Tibial artery (tissue), 4 donors: ENCODE measurements around the gene LIMA1.
A peak's percentile ranks its signal among the peaks of the same experiment; 100 is the strongest.

Source experiments
- DNase-seq, 2 donors: peaks; one replicate each; pipeline ENCODE4 v3.0.0-alpha.2; 2019
- H3K27ac ChIP-seq, 2 donors: fragments of 200-600 bp; sonication (generic) in 1 of 2; 1 replicate in 1 of 2; 2 replicates in 1 of 2; pipeline ENCODE4 v1.5.1; 2018 to 2019; ENCODE audit warnings: mild to moderate bottlenecking in 1 of 2
- H3K27me3 ChIP-seq, 2 donors: fragments of 200-600 bp; sonication (generic) in 1 of 2; one replicate each; pipeline versions ENCODE4 v1.5.1 to v1.6.0; 2016 to 2019
- H3K36me3 ChIP-seq, 3 donors: fragments of 200-600 bp; sonication (generic) in 2 of 3; one replicate each; pipeline ENCODE4 v1.5.1; 2016 to 2019; ENCODE audit warnings: mild to moderate bottlenecking in 2 of 3
- H3K4me1 ChIP-seq, 4 donors: fragments of 200-600 bp; sonication (generic) in 2 of 4; 1 replicate in 3 of 4; 2 replicates in 1 of 4; pipeline ENCODE4 v1.5.1; 2016 to 2019
- H3K4me3 ChIP-seq, 2 donors: fragments of 200-600 bp; sonication (generic) in 1 of 2; 1 replicate in 1 of 2; 2 replicates in 1 of 2; pipeline ENCODE4 v1.5.1; 2018 to 2019; ENCODE audit warnings: mild to moderate bottlenecking in 2 of 2
- H3K9me3 ChIP-seq, 3 donors: fragments of 200-600 bp; sonication (generic) in 1 of 3; one replicate each; pipeline ENCODE4 v1.5.1; 2016 to 2019
- CTCF ChIP-seq, 2 experiments: fragments of 200-600 bp in 1 of 2; fragments of 450-650 bp in 1 of 2; IDR thresholded peaks; one replicate each; pipeline ENCODE4 v1.5.1; 2017 to 2019; ENCODE audit warnings: antibody characterized with exemption in 2 of 2, mild to moderate bottlenecking in 1 of 2, moderate library complexity in 1 of 2
- intact Hi-C: fragments of 100-400 bp; cut with DNase I; formaldehyde crosslinking; loops from one replicate; pipeline ENCODE4 v1.15.0; 2023; ENCODE audit warnings: low total_unique reads

The LIMA1 gene

GRCh38 chr12:50190859-50191258 is 92.5 kb downstream of the LIMA1 start:
- peaks cover 0 to 42% (median 27%) of the 10 kb centered on the region in 4 donors for H3K4me1 ChIP-seq
- intact Hi-C loops, result no loop called here
- no peak for DNase-seq
- H3K4me3 ChIP-seq, result no peak overlapping the region
- H3K36me3 ChIP-seq, result peaks cover 10 to 48% (median 33%) of the 10 kb centered on the region in 3 donors
- H3K27ac ChIP-seq, result no peak overlapping the region
- H3K9me3 ChIP-seq, result no peaks in the 10 kb centered on the region
- H3K27me3 ChIP-seq, result no peaks in the 10 kb centered on the region
- TF ChIP-seq CTCF (IDR thresholded peaks at IDR 0.05), result no peak

DNA sequence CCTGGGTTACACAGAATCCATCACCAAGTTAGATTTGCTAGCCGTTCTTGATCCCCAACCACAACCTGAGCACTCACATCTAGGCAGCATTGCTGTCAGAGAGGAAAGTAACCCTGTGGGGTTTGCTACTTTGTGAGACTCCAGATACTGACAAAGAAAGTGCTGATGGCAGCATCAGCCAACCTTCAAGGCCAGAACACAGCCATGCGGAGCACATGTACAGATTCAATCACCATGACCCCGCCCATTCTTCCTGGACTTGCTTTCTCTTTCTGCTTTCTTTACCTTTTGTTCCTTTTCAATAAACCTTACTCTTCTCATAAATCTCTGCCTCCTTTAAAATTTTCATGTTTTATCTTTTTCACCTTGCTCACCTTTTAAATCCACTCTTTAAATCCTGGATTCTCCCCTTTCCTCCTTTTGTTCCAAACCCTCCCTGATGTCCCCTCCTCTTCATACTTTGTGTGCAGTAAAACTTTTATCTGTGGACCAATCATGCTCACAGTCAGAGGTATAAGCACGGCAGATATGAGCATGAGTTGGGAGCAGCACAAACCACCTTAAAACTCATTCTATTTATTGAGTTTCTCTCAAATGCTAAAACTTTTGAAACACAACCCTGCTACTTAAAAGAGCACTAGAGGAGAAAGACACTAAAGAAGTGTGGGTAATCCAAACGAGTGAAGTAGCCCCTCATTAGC is 94.3 kb downstream of the LIMA1 start:
- intact Hi-C loops, result loop anchor here (10.0 kb wide), 1 partner anchor 126 kb away; no protein-coding TSS in a partner anchor
- H3K4me1 ChIP-seq, result peaks cover 0 to 59% (median 37%) of the 10 kb centered on the region in 4 donors
- no peak for TF ChIP-seq CTCF (IDR thresholded peaks at IDR 0.05)
- H3K4me3 ChIP-seq, result no peak overlapping the region
- H3K27me3 ChIP-seq, result no peaks in the 10 kb centered on the region
- H3K27ac ChIP-seq, result peak overlapping the region; percentile 70 to 72
- H3K9me3 ChIP-seq, result no peaks in the 10 kb centered on the region
- peaks cover 0 to 30% (median 24%) of the 10 kb centered on the region in 3 donors for H3K36me3 ChIP-seq
- no peak for DNase-seq

- intact Hi-C loops, result loop anchor here (10.0 kb wide), 1 partner anchor 126 kb away; no protein-coding TSS in a partner anchor
- TF ChIP-seq CTCF (IDR thresholded peaks at IDR 0.05), result no peak
- H3K27ac ChIP-seq, result peak overlapping the region; percentile 70 to 72
- H3K9me3 ChIP-seq, result no peaks in the 10 kb centered on the region
- peaks cover 0 to 67% (median 39%) of the 10 kb centered on the region in 4 donors for H3K4me1 ChIP-seq
- H3K36me3 ChIP-seq, result peaks cover 0 to 25% (median 22%) of the 10 kb centered on the region in 3 donors
- H3K4me3 ChIP-seq, result no peak overlapping the region
- no peaks in the 10 kb centered on the region for H3K27me3 ChIP-seq
- DNase-seq, result peak in 1 of 2 donors; percentile 60
These were observed 95.0 kb downstream of the LIMA1 start for GRCh38 chr12:50188241-50188781.

DNA sequence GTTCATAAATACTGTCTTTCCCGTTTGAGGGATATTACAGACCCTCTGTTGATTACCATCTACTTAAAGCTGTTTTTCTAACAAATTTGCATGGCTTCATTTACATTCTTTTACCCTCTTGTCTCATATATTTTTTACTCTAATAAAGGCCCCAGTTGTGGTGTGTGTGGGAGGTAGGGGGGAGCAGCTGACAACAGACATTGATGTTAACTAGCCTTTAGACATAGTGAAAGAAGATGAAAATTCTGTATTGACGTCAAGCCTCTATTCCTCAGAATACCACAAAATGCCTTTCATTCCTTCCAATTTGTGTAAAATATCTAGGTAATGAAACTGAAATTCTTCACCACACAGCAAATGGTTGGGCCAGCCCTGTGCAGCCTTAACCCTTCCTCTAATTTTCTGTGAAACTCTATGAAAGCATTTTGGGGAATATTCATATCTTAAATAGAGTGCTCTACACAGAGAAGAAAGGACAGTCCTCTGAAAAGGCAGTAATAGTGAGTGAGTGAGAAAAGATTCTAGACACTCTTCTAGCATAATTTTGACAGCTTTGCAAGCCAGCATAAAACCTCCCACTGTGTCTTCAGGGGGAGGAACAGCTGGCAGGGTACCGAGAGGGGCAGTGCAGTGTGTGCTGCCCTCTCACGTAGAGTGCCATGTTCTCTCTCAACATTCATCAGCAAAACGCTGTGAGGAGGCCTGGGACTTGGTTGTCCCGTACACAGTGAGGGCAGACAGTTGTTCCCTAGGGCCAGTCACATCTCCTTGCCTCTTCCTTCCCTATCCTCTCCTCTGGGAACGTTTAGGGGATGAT is 96.0 kb downstream of the LIMA1 start:
- no peak overlapping the region for H3K4me3 ChIP-seq
- intact Hi-C loops, result loop anchor here (10.0 kb wide), 1 partner anchor 128 kb away; no protein-coding TSS in a partner anchor
- no peak for DNase-seq

More for the DNA sequence above, 96.0 kb downstream of the LIMA1 start:
- peak overlapping the region; percentile 70 to 72 for H3K27ac ChIP-seq
- TF ChIP-seq CTCF (IDR thresholded peaks at IDR 0.05), result no peak
- no peaks in the 10 kb centered on the region for H3K27me3 ChIP-seq
- H3K36me3 ChIP-seq, result peaks cover 0 to 22% (median 21%) of the 10 kb centered on the region in 3 donors
- H3K9me3 ChIP-seq, result no peaks in the 10 kb centered on the region
- H3K4me1 ChIP-seq, result peaks cover 0 to 61% (median 39%) of the 10 kb centered on the region in 4 donors
